CD4-positive, alpha-beta T cell (primary cell): Measurements from ENCODE around the gene FOXJ3. TPM values are rescaled to one million over a fixed set of nuclear protein-coding genes. Genes with fewer than 3 reads are reported as not detected.

Source experiments
- ATAC-seq: fragments of 200-7000 bp; cut with Tn5 transposase; one replicate; pipeline ENCODE4 v1.10.0; 2022; ENCODE audit warnings: mild to moderate bottlenecking; ENCODE audit not compliant: poor library complexity
- CTCF ChIA-PET: fragments of 350-600 bp; sonication (Branson Sonifier 250); formaldehyde crosslinking; loops from one replicate; lab custom pipeline; 2021; ENCODE audit warnings: antibody characterized with exemption, inconsistent platforms; lab: Charles Lee
- POLR2A ChIA-PET: fragments of 350-600 bp; sonication (Branson Sonifier 250); formaldehyde crosslinking; loops from one replicate; lab custom pipeline; 2021; ENCODE audit warnings: antibody characterized with exemption, inconsistent platforms; lab: Charles Lee
- DNase-seq, 14 experiments: peaks; one replicate each; pipeline ENCODE4 v3.0.0-alpha.2; 2013 to 2020; ENCODE audit warnings: mixed read lengths in 2 of 14
- H3K27ac ChIP-seq, 2 donors: one replicate each; pipeline versions ENCODE4 v1.5.1 to v1.7.0; 2013; ENCODE audit warnings: low read length in 2 of 2, low read depth in 1 of 2, mild to moderate bottlenecking in 1 of 2
- H3K27me3 ChIP-seq, 2 experiments: 1 replicate in 1 of 2; 2 replicates in 1 of 2; pipeline versions ENCODE4 v1.6.1 to v1.7.0; 2013; ENCODE audit warnings: low read length in 2 of 2, control low read depth in 1 of 2, mild to moderate bottlenecking in 1 of 2, moderate library complexity in 1 of 2; ENCODE audit not compliant: insufficient read depth in 2 of 2, control insufficient read depth in 1 of 2
- H3K36me3 ChIP-seq: one replicate; pipeline ENCODE4 v1.6.1; 2013; ENCODE audit warnings: low read length, control low read depth; ENCODE audit not compliant: insufficient read depth
- H3K4me1 ChIP-seq: one replicate; pipeline ENCODE4 v1.6.1; 2013; ENCODE audit warnings: low read length, control low read depth; ENCODE audit not compliant: insufficient read depth
- H3K4me3 ChIP-seq: one replicate; pipeline ENCODE4 v1.5.1; 2013; ENCODE audit warnings: mild to moderate bottlenecking, low read length, moderate library complexity
- H3K9me3 ChIP-seq, 2 experiments: 1 replicate in 1 of 2; 2 replicates in 1 of 2; pipeline versions ENCODE4 v1.6.1 to v1.7.0; 2013; ENCODE audit warnings: low read length in 2 of 2, mild to moderate bottlenecking in 2 of 2, control low read depth in 1 of 2, moderate library complexity in 1 of 2; ENCODE audit not compliant: control insufficient read depth in 1 of 2, insufficient read depth in 1 of 2
- H3K27ac Mint-ChIP-seq: one replicate; pipeline ENCODE4 v1.8.0; 2020; ENCODE audit warnings: mixed read lengths
- H3K27me3 Mint-ChIP-seq: one replicate; pipeline ENCODE4 v1.8.0; 2021; ENCODE audit warnings: mixed read lengths
- H3K36me3 Mint-ChIP-seq: one replicate; pipeline ENCODE4 v1.8.0; 2021; ENCODE audit warnings: low read depth, mixed read lengths
- H3K4me1 Mint-ChIP-seq: one replicate; pipeline ENCODE4 v1.8.0; 2021; ENCODE audit warnings: low read depth, mixed read lengths
- H3K4me3 Mint-ChIP-seq: one replicate; pipeline ENCODE4 v1.8.0; 2020; ENCODE audit warnings: mild to moderate bottlenecking, mixed read lengths
- H3K9me3 Mint-ChIP-seq: one replicate; pipeline ENCODE4 v1.8.0; 2020; ENCODE audit warnings: mixed read lengths
- CTCF ChIP-seq: fragments of 200-600 bp; IDR thresholded peaks from one replicate; pipeline ENCODE4 v1.8.0; 2022; ENCODE audit warnings: antibody characterized with exemption, mild to moderate bottlenecking
- intact Hi-C, 2 experiments: fragments of 100-400 bp; cut with DNase I in 1 of 2; cut with micrococcal nuclease in 1 of 2; formaldehyde crosslinking; loops; one replicate each; pipeline versions ENCODE4 v1.15.1 to v1.9.0; 2023 to 2025; cut with DNase I, micrococcal nuclease
- total RNA-seq, 174 experiments: library from RNA in 2 of 174; stranded (reverse) in 2 of 174; gene quantifications; one replicate each; pipeline ENCODE4 v1.2.3 and lab custom pipeline; 2021 to 2026

FOXJ3 gene
- total RNA-seq, 2 experiments from 2014 or later = 73.1 to 74.9 TPM

- Histone ChIP-seq H3K36me3 (peaks cover 67% of the 10 kb centered on the region), H3K27me3 (no peaks in the 10 kb centered on the region), H3K9me3 (no peaks in the 10 kb centered on the region), H3K27ac (no peak overlapping the region), H3K4me3 (no peak overlapping the region), H3K4me1 (no peaks in the 10 kb centered on the region)
- H3K4me1 Mint-ChIP-seq = peaks cover 5% of the 10 kb centered on the region
- H3K27ac Mint-ChIP-seq = no peak overlapping the region
- no peaks in the 10 kb centered on the region for H3K27me3 Mint-ChIP-seq
- DNase-seq (no peak), ATAC-seq (no peak)
- H3K36me3 Mint-ChIP-seq = peaks cover 88% of the 10 kb centered on the region
- no peaks in the 10 kb centered on the region for H3K9me3 Mint-ChIP-seq
- TF ChIP-seq CTCF = no peak
- no peak overlapping the region for H3K4me3 Mint-ChIP-seq
- intact Hi-C loops = no loop called here
- ChIA-PET POLR2A (no interaction called here), CTCF (interaction anchor here (2.5 kb wide), 1 partner anchor 11 kb away, joined by 15 read pairs; no protein-coding TSS in a partner anchor)
Observed at GRCh38 chr1:42183957-42184268, 151.1 kb downstream of the FOXJ3 start.

DNA sequence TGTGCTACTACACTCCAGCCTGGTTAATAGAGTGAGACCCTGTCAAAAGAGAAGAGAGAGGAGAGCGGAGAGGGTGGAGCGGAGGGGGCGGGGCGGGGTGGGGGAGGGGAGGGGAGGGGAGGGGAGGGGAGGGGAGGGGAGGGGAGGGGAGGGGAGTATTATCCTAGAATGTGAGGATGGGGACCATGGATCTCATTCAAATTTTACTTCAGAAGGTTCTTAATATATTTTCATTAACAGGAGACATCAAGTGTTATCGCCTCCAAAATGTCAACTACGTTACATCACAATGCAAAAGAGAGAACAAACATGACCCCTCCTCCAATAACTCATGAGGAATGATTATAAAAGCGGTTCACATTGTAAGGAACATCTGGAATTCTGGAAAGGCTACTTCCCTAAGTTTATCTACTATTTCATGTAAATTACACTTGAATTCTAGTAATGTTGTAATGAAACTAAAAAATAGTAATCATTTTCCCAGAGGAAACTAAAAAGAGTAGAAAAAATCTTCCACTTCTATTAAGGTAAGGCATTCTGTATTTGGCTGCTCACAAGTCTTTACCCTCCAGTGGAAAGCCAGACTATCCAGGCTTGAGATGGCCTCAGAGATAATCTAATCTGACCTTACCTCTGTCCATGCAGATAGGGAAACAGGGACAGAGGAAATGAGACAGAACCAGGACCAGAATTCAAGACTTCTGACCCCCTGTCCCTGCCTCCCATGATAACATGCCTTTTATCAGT lies 151.7 kb downstream of the FOXJ3 start:
- intact Hi-C loops = no loop called here
- Mint-ChIP-seq H3K36me3 (peaks cover 84% of the 10 kb centered on the region), H3K9me3 (no peaks in the 10 kb centered on the region), H3K27me3 (no peaks in the 10 kb centered on the region), H3K4me1 (peaks cover 5% of the 10 kb centered on the region), H3K4me3 (no peak overlapping the region), H3K27ac (no peak overlapping the region)
- Histone ChIP-seq H3K4me1 (no peaks in the 10 kb centered on the region), H3K27ac (no peak overlapping the region), H3K4me3 (no peak overlapping the region), H3K36me3 (peaks cover 64% of the 10 kb centered on the region), H3K9me3 (no peaks in the 10 kb centered on the region), H3K27me3 (no peaks in the 10 kb centered on the region)
- no peak for ATAC-seq
- no peak for TF ChIP-seq CTCF
- ChIA-PET POLR2A (no interaction called here), CTCF (interaction anchor here (1.1 kb wide), 1 partner anchor 10 kb away, joined by 3 read pairs; no protein-coding TSS in a partner anchor)
- DNase-seq = no peak

- peaks cover 68% of the 10 kb centered on the region for H3K36me3 Mint-ChIP-seq
- no peak for TF ChIP-seq CTCF
- H3K9me3 ChIP-seq = no peaks in the 10 kb centered on the region
- no peaks in the 10 kb centered on the region for H3K9me3 Mint-ChIP-seq
- DNase-seq = no peak
- H3K27me3 Mint-ChIP-seq = no peaks in the 10 kb centered on the region
- no peak overlapping the region for H3K27ac ChIP-seq
- POLR2A ChIA-PET = no interaction called here
- no peak overlapping the region for H3K4me3 ChIP-seq
- no peaks in the 10 kb centered on the region for H3K27me3 ChIP-seq
- intact Hi-C loops = no loop called here
- H3K4me3 Mint-ChIP-seq = no peak overlapping the region
- CTCF ChIA-PET = no interaction called here
- no peaks in the 10 kb centered on the region for H3K4me1 ChIP-seq
- H3K4me1 Mint-ChIP-seq = peaks cover 5% of the 10 kb centered on the region
- H3K27ac Mint-ChIP-seq = peak overlapping the region; percentile 55
- peaks cover 51% of the 10 kb centered on the region for H3K36me3 ChIP-seq
- ATAC-seq = no peak
Observed at GRCh38 chr1:42181687-42182086, 153.3 kb downstream of the FOXJ3 start.
